ENCODE results near the gene EXOSC10.
"Not testable (repeated sequence)": the region's sequence is repeated elsewhere in the genome, so short reads cannot be mapped to it uniquely, and the experiment has no call there.

The EXOSC10 gene

DNA sequence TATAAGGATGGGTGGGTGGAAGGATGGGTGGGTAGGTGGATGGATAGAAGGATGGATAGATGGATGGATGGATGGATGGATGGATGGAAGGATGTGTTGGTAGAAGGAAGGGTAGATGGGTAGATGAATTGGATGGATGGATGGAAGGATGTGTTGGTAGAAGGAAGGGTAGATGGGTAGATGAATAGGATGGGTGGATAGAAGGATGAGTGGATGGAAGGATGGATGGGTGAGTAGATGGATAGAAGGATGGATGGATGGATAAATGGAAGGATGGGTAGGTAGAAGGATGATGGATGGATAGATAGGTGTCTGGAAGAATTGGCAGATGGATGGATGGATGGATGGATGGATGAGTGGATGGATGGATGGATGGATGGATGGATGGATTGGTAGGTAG lies 58.6 kb downstream of the EXOSC10 start:
- no peak for DNase-seq

DNA sequence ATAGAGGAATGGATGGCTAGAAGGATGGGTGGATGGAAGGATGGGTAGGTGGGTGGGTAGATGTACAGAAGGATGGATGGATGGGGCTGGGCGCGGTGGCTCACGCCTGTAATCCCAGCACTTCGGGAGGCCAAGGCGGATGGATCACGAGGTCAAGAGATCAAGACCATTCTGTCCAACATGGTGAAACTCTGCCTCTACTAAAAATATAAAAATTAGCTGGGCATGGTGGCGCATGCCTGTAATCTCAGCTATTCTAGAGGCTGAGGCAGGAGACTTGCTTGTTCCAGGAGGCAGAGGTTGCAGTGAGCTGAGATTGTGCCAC lies 59.6 kb downstream of the EXOSC10 start:
- DNase-seq = not testable (repeated sequence)

DNA sequence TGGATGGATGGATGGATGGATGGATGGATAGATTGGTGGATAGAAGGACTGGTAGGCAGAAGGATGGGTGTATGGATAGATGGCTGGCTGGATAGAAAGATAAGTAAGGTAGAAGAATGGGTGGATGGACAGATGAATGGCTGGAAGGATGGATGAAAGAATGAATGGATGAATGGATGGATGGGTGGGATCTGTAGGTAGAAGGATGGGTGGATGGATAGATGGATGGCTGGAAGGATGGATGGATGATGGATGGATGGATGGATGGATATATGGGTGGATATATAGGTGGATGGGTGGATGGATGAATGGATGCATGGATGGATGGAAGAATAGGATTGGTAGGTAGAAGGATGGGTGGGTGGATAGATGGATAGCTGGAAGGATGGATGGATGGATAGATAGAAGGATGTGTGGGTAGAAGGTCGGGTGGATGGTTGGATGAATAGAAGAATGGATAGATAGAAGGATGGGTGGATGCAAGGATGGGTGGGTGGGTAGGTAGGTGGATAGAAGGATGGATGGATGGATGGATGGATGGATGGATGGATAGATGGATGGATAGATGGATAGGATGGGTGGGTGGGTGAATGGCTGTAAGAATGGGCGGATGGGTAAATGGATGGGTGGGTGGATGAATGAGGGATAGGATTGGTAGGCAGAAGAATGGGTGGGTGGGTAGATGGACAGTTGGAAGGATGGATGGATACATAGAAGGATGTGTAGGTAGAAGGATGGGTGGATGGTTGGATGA lies 60.1 kb downstream of the EXOSC10 start:
- DNase-seq = no peak

DNA sequence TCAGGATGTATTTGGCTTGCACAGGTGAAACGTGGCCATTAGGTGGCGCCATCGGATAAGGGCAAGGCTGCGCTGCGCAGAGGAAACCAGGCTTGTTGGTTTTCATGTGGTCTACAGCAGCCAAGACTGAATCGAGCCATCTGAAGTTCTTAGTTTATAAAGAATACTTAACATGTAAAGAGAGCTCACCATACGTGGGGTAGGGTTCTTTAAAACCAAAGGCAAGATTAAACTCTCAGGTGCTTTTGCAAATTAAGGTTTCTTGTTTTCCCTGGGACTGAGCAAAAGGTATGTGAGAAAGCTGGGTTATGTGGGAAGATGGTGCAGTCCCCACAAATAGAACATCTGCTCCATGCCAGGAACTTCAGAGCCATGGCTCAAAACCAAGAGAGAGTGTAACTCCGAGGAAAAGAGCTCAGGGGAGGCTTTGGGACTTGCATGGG lies 61.9 kb downstream of the EXOSC10 start:
- peak; percentile 28 for DNase-seq

DNA sequence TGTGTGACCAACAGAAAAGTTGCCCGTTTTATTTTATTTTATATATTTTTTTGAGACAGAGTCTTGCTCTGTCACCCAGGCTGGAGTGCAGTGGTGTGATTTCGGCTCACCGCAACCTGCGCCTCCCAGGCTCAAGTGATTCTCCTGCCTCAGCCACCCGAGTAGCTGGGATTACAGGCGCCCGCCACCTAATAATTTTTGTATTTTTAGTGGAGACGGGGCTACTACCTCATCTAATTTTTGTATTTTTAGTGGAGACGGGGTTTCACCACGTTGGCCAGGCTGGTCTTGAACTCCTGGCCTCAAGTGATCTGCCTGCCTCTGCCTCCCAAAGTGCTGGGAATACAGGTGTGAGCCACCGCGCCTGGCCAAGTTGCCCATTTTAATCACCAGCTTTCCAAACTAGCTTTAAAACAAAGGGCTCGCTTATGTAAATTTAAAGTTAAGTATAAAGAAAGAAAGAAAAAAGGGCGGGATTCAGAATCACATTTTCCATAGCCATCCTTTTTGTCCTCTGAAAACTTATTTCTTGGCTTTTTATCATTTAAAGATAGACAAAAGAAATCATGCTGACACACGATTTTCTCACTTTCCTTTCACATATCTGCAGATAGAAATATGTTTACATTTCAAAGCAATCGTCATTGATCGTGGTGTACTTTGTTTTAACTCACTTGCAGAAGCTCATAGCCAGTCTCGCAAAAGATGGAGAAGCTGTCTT lies 62.5 kb downstream of the EXOSC10 start:
- not testable (repeated sequence) for DNase-seq

DNA sequence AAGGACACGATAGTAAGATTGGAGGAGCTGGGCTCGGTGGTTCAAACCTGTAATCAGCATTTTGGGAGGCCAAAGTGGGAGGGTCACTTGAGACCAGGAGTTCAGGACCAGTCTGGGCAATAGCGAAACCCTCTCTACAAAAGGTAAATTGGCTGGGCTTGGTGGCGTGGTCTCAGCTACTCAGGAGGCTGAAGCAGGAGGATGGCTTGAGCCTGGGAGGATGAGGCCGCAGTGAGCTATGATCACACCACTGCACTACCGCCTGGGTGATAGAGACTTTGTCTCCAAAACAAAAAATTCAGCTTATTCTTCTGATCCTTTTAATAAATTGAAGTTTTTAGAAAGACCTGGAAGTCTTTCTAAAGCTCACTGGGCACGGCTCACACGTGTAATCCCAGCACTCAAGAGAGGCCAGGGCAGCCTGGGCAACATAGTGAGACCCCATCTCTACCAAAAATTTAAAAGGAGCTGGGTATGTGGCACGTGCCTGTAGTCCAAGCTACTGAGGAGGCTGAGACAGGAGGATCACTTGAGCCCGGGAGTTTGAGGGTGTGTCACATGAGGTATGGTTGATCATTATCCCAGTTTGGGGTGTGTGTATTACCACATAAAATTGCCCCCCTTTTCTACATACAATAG lies 67.9 kb downstream of the EXOSC10 start:
- DNase-seq = no peak

DNA sequence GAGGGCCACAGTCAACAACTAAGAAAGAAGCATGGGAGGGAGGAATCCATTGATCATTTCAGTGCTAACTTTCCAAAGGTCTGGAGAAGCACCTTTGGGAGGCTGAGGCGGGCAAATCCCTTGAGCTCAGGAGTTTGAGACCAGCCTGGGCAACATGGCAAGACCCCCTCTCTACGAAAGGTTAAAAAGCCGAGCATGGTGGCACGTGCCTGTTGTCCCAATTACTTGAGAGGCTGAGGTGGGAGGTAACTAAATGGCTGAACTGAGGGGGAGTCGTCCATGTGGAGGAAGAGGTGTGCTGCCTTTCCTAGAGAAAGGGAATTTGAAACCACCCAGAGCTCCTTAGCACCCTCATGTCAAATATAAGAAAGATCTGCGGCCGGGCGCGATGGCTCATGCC lies 68.8 kb downstream of the EXOSC10 start:
- DNase-seq = no peak

DNA sequence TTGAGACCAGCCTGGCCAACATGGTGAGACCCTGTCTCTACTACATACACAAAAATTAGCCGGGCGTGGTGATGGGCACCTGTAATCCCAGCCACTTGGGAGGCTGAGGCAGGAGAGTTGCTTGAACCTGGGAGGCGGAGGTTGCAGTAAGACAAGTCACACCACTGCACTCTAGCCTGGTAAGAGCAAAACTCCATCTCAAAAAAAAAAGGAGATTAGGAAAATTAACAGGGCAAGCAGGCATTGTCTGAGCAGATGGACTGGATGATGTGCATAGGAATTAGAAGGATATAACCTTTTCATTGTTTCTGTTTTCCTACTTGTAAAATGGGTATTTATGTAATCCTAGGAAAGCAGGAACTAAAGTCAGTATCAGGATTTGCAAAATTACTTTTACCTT lies 71.7 kb downstream of the EXOSC10 start:
- no peak for DNase-seq

DNA sequence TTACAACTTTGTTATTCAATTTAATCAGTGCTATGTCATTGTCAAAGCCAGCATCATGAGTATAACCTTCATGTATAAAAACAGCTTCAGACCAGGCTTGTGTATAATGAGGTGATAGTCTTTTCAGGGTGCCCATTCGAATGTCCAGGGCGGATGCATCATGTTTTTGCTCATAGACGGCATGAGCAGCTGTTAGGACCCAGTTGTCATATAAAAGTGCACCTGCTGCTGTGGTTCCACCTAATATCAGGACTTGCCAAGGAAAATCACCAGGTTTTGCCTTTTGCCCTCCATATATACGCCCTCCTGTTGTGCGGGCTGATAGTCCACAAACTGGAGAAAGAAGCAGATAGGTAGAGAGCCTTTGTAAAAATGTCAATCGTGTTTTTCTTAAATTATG lies 72.4 kb downstream of the EXOSC10 start:
- no peak for DNase-seq

DNA sequence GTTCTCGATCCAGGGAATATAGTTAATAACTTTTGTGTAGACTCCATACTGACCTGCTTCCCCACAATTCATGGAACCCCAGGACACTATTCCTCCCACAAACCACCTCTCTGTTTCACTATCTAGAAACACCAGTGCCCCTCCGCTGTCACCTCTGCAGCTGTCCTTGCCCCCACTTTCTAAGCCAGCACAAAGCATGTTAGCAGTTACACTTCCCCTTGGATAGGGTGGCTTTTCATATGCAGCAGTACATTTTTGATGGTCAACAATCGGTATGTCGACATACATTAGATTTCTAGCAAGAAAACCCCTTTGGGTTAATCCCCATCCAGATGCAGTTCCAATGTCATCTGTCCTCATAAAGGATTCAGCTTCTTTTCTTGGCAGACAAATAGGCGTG lies 72.8 kb downstream of the EXOSC10 start:
- no peak for DNase-seq

DNA sequence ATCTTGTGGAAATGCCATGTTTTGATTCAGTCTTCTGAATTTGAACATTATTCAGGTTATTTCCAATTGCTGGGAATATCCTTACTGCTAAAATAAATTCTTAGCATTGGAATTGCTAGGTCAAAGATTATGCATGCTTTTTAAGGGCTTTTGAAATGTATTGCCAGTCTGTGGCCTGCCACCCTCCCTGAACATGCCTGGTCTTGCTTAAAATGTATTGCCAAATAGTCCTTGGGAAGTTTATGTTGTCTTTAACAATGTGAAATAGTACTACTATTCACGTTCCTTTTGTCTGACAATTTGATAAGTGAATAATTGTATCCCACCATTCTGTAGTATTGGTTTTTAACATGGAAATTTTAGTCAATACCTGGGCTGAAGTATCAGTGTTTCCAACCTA lies 73.6 kb downstream of the EXOSC10 start:
- DNase-seq = no peak

DNA sequence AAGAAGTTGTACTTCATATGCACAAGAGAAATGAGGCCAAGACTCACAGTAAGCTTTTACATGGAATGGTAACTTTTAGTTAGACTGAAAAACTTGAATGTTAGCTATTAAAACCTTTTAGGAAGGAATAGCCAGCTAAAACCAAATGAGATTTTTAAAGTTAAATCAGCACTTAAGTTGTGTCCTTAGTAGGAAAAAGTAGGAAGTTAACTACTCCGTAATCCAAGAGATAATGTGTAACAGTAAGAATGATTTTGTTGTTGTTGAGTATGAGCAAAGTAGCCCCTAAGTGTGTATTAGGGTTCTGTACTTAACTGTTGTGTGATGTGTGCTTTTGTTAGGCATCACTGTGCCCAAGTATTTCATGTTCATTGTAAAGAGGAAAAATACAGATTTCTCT lies 74.1 kb downstream of the EXOSC10 start:
- DNase-seq = no peak

DNA sequence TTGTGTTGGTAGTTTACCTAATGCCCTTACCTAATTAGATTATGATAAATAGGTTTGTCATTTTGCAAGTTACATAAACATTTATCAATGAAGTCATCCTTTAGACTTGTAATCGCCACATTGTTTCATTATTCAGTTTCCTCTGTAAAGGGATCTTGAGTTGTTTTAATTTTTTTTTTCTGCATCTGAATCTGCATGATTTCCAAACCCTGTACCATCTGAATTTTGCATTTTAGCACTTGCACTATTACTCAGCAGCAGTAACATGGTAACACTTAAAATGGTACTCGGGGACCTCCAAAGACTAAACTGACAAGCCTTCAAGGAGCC lies 74.8 kb downstream of the EXOSC10 start:
- no peak for DNase-seq

DNA sequence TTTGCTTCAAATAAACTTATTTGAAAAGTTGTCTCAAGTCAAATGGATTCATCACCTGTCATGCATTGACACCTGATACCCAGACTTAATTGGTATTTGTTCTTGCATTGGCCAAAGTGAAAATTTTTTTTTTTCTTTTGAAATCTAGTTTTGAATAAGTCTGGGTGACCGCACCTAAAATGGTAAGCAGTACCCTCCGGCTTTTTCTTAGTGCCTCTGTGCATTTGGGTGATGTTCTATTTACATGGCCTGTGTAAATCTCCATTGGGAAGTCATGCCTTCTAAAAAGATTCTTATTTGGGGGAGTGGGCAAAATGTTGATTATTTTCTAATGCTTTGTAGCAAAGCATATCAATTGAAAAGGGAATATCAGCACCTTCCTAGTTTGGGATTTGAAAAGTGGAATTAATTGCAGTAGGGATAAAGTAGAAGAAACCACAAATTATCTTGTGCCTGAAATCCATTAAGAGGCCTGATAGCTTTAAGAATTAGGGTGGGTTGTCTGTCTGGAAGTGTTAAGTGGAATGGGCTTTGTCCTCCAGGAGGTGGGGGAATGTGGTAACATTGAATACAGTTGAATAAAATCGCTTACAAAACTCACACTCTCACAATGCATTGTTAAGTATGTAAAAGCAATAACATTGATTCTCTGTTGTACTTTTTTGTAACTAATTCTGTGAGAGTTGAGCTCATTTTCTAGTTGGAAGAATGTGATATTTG lies 75.4 kb downstream of the EXOSC10 start:
- no peak for DNase-seq

DNA sequence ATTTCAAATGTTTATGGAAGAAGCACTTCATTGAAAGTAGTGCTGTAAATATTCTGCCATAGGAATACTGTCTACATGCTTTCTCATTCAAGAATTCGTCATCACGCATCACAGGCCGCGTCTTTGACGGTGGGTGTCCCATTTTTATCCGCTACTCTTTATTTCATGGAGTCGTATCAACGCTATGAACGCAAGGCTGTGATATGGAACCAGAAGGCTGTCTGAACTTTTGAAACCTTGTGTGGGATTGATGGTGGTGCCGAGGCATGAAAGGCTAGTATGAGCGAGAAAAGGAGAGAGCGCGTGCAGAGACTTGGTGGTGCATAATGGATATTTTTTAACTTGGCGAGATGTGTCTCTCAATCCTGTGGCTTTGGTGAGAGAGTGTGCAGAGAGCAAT lies 76.5 kb downstream of the EXOSC10 start:
- no peak for DNase-seq

DNA sequence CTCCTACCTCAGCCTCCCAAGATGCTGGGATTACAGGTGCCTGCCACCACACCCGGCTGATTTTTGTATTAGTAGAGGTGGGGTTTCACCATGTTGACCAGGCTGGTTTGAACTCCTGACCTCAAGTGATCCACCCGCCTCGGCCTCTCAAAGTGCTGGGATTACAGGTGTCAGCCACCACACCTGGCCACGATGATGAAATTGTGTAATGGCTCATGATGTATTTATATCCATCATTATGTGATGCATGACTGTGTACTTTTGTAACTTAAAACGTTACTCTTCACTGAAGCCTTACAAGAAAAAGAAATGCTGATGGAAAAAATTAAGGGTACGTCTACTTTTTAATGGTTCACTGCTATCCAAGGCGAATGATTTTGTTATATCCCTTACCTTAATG lies 79.7 kb downstream of the EXOSC10 start:
- DNase-seq = no peak

DNA sequence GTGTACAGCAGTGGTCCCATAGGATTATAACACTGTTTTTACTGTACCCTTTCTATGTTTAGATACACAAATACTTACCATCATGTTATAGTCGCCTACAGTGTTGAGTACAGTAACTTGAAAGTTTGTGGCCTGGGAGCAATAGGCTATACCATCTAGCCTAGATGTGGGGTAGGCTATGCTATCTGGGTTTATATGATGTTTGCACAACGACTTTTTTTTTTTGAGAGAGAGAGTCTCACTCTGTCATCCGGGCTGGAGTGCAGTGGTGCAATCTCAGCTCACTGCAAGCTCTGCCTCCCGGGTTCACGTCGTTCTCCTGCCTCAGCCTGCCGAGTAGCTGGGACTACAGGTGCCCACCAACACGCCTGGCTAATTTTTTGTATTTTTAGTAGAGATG lies 80.3 kb downstream of the EXOSC10 start:
- not testable (repeated sequence) for DNase-seq

All from NCI-H524 treated with DMSO at 0.1 percent for 48 hours (cell line).